Measurements from ENCODE around the gene KRTAP12-3.
A peak's percentile ranks its signal among the peaks of the same experiment; 100 is the strongest.
"Not testable (repeated sequence)": the region's sequence is repeated elsewhere in the genome, so short reads cannot be mapped to it uniquely, and the experiment has no call there.

The KRTAP12-3 gene, protein sequence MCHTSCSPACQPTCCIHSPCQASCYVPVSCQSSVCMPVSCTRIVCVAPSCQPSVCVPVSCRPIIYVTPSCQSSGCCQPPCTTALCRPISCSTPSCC
- 0 to 0.22 (median 0) reads per million in 17 experiments for total RNA-seq

DNA sequence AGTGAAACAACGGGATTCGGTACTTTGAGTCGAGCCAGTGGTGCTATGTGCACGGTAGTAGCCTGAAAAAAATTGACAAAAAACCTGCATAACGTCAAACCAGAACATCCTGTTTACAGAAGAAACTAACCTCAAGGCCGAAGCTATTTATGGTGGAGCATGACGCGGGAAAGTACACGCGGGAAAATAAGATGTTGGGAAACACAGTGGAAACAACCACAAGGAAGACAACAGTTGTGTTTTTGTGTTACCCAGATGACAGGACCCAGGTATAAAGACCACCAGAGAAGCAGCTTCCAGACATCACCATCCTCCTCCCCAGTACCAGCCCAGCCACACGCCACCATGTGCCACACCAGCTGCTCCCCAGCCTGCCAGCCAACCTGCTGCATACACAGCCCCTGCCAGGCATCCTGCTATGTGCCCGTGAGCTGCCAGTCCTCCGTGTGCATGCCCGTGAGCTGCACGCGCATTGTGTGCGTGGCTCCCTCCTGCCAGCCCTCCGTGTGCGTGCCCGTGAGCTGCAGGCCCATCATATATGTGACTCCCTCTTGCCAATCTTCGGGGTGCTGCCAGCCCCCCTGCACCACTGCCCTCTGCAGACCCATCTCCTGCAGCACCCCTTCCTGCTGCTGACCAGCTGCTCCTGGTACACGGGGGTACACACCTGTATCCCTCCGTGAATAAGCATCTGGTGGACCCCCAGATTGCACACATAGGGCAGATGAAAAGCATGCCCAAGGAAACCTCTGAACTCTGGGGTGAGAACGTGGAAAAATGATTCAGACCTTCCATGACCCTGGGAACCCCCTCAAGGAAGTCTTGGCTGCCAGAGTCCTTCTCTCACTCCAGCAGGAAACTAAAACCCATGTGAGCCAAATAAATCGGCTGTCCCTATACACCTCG is at the start of gene KRTAP12-3:
Gene KRTAP12-3, plus strand, starts transcription at position 298 of the 906 bp plus-strand sequence. Its CDS starts 48 bp downstream, at position 346.
- no peak for DNase-seq

DNA sequence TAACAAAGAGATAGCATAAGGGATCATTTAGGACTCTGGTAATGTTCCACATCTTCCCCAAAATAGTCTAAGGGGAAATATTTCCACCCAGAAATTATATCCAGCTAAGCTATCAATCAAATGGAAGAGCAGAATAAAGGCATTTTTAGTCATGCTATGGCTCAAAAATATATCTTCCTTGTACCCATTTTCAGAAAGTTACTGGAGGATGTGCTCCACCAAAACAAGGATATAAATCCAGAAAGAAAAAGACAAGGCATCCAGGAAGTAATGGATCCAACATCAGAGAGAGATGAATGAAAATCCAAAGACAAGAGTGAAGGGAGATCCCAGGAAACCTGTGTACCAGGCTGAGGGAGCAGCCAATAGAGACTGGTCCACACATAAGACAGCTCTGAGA is 48.5 kb upstream of the KRTAP12-3 start:
- DNase-seq, result no peak

DNA sequence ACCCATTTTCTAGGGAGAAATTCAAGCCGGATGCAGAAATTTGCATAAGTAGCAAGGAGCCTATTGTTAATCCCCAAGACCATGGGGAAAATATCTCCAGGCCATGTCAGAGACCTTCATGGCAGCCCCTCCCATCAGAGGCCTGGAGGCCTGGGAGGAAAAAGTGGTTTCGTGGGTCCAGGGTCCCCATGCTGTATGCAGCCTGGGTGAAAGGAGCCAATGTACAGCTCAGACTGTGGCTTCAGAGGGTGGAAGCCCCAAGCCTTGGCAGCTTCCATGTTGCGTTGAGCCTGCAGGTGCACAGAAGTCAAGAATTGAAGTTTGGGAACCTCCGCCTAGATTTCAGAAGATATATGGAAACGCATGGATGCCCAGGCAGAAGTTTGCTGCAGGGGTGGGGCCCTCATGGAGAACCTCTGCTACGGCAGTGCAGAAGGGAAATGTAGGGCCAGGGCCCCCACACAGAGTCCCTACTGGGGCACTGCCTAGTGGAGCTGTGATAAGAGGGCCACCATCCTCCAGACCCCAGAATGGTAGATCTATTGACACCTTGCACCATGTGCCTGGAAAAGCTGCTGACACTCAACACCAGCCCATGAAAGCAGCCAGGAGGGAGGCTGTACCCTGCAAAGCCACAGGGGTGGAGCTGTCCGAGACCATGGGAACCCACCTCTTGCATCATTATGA is 47.4 kb upstream of the KRTAP12-3 start:
- DNase-seq, result not testable (repeated sequence)

DNA sequence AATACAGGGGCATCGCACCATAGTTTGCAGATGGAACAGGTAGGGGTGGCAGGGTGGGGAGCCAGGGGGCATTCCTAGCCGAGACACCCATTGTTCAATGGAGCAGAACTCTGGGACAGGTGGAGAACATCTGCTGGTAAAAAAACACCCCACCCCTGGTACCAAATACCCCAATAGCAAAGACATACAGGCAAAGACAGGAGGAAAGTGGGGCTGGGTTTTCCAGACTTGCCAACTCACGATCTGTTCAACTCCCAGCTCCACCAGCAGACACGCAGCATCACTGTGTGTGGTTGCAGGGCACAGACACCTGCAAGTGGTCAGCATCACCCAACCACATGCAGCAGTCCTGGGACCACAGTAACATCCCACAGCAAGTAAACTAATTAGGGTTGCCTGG is 46.2 kb upstream of the KRTAP12-3 start:
- no peak for DNase-seq

DNA sequence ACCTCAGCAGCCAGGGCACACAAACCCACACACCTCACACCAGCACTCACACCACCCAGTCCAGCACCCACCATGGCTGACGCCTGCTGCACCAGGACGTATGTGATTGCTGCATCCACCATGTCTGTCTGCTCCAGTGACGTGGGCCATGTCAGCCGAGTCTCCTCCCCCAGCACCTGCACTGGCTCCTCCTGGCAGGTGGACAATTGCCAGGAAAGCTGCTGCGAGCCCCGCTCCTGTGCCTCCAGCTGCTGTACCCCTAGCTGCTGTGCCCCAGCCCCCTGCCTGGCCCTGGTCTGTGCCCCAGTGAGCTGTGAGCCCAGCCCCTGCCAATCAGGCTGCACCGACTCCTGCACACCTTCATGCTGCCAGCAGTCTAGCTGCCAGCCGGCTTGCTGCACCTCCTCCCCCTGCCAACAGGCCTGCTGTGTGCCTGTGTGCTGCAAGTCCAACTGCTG is 45.7 kb upstream of the KRTAP12-3 start, which contains the start of gene KRTAP10-8:
Gene KRTAP10-8, plus strand, starts transcription at position 51 of the 458 bp plus-strand sequence. Its CDS starts 22 bp downstream, at position 73.
- DNase-seq, result no peak

DNA sequence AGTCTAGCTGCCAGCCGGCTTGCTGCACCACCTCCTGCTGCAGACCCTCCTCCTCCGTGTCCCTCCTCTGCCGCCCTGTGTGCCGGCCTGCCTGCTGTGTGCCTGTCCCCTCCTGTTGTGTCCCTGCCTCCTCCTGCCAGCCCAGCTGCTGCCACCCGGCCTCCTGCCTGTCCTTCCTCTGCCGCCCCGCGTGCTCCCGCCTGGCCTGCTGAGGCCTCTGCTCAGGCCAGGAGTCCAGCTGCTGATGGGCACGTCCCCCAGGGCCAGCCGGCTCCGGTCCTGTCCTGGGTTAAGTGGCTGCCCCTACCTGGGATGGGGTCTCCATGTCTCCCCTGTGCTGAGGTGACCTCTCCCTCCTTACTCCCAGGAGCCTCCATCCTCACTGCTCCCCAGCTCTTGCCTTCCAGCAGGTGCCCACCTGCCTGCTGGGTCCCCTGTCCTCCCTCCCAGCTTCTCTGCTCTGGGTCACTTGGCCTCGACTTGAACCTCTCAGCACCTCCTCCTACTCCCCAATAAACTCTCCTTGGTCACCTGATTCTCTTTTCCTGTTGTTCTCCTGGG is 45.0 kb upstream of the KRTAP12-3 start:
- no peak for DNase-seq

DNA sequence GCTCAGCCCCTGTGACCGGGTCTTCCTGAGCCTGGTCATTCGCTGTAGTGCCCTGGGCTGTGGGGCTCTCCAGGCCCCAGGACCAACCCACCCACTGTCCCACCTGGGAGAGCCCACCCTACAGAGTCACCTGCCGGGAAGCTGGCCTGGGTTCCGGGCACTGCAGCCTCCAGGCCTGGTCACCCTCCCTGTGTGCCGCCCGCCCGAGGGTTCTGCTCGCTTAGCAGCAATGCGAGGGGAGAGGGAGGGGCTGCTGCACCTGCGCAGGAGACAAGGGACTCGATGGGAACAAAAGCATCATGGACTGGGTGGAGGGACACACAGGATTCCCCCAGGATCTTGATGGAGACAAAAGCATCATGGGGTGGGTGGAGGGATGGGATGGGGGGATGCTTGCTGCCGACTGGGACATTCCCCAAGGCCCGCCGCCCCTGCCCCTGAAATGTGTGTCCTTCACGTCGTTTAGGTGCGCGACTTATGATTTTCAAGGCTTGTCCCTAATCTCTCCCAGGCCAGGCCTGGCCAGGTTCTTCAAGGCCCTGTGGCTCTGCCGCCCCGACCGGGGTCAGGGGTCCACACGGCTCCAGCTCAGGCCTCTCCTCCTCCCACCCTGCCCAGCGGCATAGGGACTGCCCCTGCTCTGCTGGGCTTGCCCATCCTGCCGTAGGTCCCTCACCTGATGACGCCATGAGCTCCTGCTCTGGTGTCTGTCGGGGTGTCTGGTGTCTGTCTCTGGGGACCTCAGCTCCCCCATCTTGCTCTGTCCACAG is 44.2 kb upstream of the KRTAP12-3 start:
- no peak for DNase-seq

DNA sequence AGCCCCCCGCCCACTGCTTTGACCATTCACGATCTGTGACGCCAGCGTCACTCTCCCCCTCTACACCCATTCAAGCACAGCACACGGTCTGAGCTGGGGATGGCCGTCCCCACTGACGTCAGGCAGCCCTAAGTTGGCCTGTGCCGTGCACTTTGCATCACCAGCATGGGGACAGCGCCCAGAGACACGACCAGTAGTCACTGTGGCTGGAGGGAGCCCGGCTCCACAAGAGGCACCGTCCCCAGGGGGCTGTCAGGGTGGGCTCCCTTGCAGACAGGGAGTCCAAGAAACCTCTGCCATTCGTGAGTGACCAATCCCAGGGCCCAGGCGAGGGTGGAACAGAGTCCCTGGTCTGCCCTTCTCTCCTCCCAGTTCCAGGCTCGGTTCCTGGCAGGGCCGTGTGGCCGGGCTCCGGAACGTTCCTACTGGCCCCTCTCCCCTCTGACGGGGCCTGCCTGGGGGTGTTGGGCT is 43.5 kb upstream of the KRTAP12-3 start:
- DNase-seq, result no peak

DNA sequence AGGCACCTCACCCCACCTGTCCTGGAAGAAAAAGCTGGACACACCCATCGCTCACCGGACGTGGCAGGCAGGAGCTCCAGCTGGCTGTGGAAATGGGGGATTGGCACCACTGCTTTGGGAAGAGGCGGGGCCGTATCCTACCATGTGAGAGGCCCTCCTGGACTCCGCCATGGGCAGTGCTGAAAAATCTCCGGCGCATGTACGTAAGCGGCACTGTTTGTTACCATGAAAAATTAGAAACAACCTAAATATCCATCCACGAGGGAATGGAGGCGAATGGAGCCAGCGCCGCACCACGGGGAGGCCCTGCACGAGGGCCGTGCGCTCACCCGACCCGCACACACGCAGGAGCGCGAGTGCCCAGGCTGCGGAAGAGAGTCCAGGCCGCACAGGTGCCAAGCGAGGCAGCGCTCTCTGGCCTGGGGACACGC is 42.8 kb upstream of the KRTAP12-3 start:
- no peak for DNase-seq

DNA sequence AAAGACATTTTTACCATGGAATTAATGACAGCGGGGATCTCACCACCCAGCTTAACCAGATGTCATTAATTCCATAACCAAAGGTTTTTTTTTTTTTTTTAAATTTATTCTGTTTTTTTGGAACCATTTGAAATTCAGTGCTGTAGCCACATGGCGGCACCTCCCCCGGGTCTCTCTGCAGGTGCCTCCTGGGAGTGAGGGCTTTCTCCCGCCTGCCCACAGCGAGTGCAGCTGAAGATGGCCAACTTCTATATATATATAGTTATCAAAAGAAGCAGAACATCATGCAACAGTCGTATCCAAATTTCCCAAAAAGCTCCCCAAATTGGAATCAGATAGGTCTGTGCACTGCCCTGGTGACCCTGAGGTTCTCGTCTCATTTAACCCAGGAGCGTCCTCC is 42.3 kb upstream of the KRTAP12-3 start:
- no peak for DNase-seq

DNA sequence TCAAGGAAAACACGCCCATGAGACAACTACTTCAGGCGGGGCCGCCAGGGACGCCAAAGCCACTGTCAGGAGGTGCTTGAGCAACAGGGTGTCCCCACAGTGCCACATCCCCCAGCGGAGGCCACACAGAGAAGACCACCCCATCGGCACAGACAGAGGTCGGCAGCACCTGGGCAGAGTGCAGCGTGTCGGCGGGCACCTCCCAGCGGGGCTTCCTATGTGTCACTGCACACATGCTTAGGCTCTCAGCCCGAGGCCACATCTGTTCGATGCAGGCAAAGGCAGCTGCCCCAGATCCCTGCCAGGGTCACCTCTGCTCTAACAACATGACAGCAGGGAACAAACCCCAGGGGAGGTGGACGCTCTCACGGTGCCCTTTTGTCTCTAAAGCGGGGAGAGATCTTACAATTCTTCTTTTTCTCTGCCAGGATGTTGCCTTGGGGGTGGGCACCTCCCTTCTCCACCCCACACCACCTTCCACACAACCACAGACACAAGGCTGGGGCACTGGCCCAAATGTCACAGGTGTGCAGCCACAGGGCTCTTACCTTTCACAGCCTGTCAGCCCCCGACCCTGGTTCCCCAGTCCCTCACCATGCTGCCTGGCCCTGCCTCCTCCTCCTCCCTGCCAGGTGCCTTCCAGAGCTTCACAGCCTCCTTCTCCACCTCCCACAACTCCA is 41.7 kb upstream of the KRTAP12-3 start:
- no peak for DNase-seq

DNA sequence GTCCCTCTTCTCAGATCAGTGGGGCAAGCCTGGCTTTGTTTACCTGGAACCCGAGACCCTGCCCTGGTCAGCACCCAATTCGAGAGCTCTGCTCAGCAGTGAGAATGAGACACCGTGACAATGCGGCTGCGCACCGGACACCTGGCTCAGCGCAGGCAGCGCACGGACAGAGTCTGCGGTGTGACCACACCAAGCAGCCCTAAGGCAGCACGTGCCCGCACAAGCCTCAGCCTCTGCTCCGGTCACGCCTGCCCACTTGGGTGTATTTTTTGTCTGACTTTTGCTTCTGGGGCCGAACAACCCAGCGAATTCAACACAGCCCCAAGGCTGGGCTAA is 41.2 kb upstream of the KRTAP12-3 start:
- no peak for DNase-seq

DNA sequence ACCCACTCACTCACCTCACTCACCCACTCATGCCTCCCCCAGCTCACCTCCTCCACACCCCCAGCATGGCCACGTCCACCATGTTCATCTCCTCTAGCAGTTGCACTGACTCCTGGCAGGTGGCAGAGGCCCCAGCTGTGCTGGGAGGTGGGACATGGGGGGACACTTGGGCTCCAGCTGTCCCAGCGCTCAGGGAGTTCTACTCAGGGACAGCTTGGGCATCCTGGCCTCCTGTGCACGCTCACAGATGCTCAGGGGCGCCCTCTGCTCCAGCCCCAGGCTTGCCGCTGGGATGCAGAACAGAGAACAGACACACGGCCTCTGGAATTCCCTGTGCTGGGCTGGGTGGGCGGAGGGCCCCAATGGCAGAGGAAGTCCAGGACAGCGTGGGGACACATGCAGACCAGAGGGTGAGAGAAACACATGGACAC is 40.6 kb upstream of the KRTAP12-3 start:
- no peak for DNase-seq

DNA sequence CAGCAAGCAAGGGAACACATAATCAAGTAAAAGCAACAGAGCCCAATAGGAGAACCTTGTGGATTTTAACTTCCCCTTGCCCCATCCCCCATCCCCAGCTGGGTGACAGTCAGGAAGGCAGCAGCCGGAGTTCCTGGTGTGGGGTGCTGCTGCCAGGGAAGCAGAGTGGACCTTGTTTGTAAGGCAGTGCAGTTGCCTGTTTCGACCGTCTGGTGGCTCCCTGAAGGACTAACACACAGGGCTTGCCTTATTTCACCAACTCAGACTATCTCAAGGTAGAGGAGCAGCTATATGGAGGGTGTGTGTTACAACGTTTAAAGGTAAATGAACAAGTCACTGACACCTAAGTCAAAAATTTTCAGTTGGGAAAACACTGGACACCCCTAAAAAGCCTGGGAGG is 39.2 kb upstream of the KRTAP12-3 start:
- peak; percentile 46 to 73 (median 58) for DNase-seq

DNA sequence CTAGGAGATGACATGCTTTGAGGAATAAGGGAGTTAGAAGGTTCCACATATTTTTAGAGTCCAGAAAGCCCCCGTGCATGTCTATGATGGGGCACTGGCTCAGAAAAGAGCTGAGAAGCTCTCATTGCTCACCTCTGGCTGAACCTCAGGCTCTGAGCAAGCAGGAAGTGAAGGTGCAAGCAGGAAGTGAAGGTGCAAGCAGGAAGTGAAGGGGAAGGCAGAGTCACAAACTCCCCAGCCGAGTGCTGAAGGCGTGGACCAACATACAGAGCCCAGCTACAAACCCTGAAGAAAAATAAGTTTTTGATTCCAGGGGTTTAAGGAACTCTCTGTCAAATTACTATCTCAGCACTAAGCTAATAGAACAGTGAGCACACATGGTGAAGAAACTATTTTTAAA is 38.8 kb upstream of the KRTAP12-3 start:
- DNase-seq, result no peak

DNA sequence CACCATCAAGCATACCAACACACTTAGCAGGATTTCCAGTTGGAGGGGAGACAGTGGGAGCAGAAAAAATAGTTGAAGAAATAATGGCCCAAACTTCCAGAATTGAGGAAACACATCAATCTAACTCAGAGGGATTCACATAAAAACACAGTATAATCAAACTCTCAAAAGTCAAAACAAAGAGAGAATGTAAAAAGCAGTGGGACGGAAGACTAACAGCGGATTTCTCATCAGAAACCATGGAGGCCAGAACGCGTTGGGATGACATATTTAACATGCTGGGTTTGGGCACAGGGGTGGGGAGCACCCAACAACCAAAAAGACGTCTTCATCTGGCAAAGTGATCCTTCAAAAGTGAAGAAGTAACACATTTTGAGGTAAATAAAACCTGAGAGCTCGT is 37.8 kb upstream of the KRTAP12-3 start:
- no peak for DNase-seq

DNA sequence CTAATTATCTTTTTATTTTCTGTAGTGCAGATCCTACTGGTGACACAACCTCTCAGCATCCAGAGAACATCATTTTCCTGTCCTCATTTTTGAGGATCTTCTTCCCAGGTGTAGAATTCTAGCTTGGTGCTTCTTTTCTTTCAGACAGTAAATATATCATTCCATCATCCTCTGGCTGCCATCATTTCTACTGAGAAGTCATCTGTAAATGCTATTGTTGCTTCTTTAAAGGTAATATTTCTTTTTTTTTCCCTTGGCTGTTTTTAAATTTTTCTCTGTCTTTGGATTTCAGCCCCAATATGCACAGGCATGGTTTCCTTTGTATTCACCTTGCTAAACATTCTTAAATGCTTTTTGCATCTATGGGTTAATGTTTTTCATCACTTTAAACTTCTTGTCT is 34.2 kb upstream of the KRTAP12-3 start:
- DNase-seq, result no peak

DNA sequence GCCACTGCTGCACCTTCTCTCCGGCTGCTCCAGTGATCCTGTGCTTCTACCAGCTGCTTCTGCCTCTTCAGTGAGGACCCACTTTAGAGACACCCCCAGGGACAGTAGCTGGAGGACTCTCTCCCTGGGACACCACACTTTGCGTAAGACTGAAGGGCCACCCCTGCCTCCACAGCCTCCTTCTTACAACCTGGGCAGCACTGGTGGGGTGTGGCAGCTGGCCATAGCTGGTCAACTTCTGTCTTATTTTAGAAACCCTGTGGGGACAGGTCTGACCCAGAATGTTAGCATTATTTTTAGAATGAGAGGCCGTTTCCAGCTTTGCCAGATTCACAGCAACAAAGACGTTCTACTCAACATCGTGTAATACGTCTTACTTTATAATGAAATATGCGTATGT is 32.0 kb upstream of the KRTAP12-3 start:
- DNase-seq, result no peak

DNA sequence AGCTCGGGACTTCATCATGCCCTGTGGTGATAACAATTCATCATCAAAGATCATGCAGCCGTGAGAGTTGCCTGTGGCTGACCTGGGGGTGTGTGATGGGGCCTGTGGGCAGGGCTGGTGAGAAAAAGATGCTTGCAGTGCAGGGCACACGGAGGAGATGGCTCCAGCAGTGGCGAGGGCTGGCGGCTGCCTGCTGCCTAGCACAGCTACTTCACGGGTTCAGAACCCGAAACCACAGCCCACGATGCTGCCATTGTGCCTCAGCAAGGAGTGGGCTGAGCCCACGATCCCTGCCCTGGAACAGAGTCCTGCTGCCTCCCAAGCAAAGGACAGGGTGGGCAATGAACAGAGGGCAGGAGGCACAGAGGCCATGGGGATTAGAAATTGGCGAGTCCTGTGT is 31.5 kb upstream of the KRTAP12-3 start:
- no peak for DNase-seq

DNA sequence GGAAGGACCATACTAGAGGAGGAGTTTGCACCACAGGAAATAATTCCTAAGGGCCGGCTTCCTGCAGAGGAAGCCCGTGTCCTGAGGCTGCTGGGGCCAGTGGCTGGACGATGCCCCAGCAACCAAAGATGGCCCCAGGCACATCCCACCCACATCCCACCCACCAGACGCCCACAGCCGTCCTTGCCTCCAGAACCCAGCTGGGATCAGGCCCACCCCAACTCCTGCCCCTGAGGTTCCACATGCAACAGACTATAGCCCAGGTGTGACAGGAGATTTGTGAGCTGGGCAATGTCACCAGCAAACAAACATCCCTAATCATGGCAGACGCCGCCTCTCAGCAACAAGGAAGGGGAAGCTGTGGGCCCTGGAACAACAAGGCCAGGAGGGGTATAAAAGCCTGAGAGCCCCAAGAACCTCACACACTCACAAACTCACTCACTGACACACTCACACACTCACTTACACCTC is 31.0 kb upstream of the KRTAP12-3 start, which contains the start of gene KRTAP10-9:
Gene KRTAP10-9, plus strand, starts transcription at position 421 of the 471 bp plus-strand sequence. CDS start 79 bp downstream, outside the sequence.
- DNase-seq, result no peak

DNA sequence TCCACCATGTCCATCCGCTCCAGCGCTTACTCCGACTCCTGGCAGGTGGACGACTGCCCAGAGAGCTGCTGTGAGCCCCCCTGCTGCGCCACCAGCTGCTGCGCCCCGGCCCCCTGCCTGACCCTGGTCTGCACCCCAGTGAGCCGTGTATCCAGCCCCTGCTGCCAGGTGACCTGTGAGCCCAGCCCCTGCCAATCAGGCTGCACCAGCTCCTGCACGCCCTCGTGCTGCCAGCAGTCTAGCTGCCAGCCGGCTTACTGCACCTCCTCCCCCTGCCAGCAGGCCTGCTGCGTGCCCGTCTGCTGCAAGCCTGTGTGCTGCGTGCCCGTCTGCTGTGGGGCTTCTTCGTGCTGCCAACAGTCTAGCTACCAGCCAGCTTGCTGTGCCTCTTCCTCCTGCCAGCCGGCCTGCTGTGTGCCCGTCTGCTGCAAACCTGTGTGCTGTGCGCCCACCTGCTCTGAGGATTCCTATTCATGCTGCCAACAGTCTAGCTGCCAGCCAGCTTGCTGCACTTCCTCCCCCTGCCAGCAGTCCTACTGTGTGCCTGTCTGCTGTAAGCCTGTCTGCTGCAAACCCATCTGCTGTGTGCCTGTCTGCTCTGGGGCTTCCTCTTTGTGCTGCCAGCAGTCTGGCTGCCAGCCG is 30.4 kb upstream of the KRTAP12-3 start:
- not testable (repeated sequence) for DNase-seq

All from suppressor macrophage (primary cell).